K562 (cell line): ENCODE results near the gene BRD3. TPM values are rescaled to one million over a fixed set of nuclear protein-coding genes. Genes with fewer than 3 reads are reported as not detected.

Experiments
- ATAC-seq: fragments of 200-7000 bp; cut with Tn5 transposase; 3 replicates; pipeline ENCODE4 v1.9.1; 2020; ENCODE audit warnings: moderate library complexity
- BruUV-seq: library from RNA; stranded (reverse); fragments of 400-500 nt; replicated peaks from 2 replicates; lab custom pipeline; 2021; lab: Mats Ljungman, UMichigan
- CTCF ChIA-PET: fragments of 300-600 bp; formaldehyde crosslinking; extraction: SDS; loops from one replicate; lab custom pipeline; 2021; ENCODE audit warnings: low intra/inter-chr PET ratio; lab: Yijun Ruan, JAX
- POLR2A ChIA-PET: fragments of 300-600, 350-650 bp; sonication (Branson Sonifier 250); formaldehyde crosslinking; extraction: SDS; loops from one replicate; lab custom pipeline; 2021; ENCODE audit warnings: antibody characterized with exemption, inconsistent platforms; lab: Yijun Ruan, JAX
- DNase-seq, 4 experiments: peaks; one replicate each; pipeline versions ENCODE4 v3.0.0 to v3.0.0-alpha.2; 2011 to 2018; ENCODE audit warnings: low spot score in 3 of 4, mixed read lengths in 3 of 4; ENCODE audit errors: extremely low read depth in 1 of 4
- FAIRE-seq: peaks from 2 replicates; lab custom pipeline; 2011; peaks lifted over from hg19 to GRCh38; lab: Jason Lieb, UNC
- H2AFZ ChIP-seq: 2 replicates; pipeline ENCODE4 v1.6.0; 2011; ENCODE audit warnings: low read depth, low read length, control low read depth, inconsistent platforms
- H3K27ac ChIP-seq: fragments of 200-600 bp; 3 replicates; pipeline ENCODE4 v1.8.0; 2011; ENCODE audit warnings: low read depth, mild to moderate bottlenecking, control low read depth, inconsistent platforms, low read length, moderate library complexity, mixed read lengths; ENCODE audit errors: extremely low read depth
- H3K27me3 ChIP-seq, 2 experiments: fragments of 300-600 bp in 1 of 2; 2 replicates in 1 of 2; 3 replicates in 1 of 2; pipeline versions ENCODE4 v1.6.0 to v1.8.0; 2011; ENCODE audit warnings: inconsistent platforms in 2 of 2, low read length in 2 of 2, mild to moderate bottlenecking in 1 of 2, mixed read lengths in 1 of 2, moderate library complexity in 1 of 2; ENCODE audit not compliant: control insufficient read depth in 2 of 2, insufficient read depth in 2 of 2
- H3K36me3 ChIP-seq: fragments of 300-600 bp; 3 replicates; pipeline ENCODE4 v1.8.0; 2011; ENCODE audit warnings: mild to moderate bottlenecking, low read length, inconsistent platforms; ENCODE audit not compliant: control insufficient read depth, insufficient read depth
- H3K4me1 ChIP-seq, 2 experiments: fragments of 200-600 bp in 1 of 2; replicated peaks in 1 of 2; 2 replicates in 1 of 2; 3 replicates in 1 of 2; pipeline versions ENCODE4 v1.5.1 to v1.8.0; 2011; ENCODE audit warnings: inconsistent platforms in 2 of 2, low read length in 2 of 2, mild to moderate bottlenecking in 1 of 2, mixed read lengths in 1 of 2, moderate library complexity in 1 of 2; ENCODE audit not compliant: control insufficient read depth in 2 of 2, insufficient read depth in 2 of 2
- H3K4me2 ChIP-seq: 2 replicates; pipeline ENCODE4 v1.6.1; 2011; ENCODE audit warnings: low read length, control low read depth, inconsistent platforms, mixed read lengths; ENCODE audit not compliant: insufficient read depth
- H3K4me3 ChIP-seq: fragments of 200-600 bp; sonication (generic), shearing (Covaris generic); 2 replicates; pipeline ENCODE4 v1.5.1; 2016; ENCODE audit warnings: control low read depth, inconsistent platforms
- H3K79me2 ChIP-seq: fragments of 200-600 bp; 3 replicates; pipeline ENCODE4 v1.8.0; 2011; ENCODE audit warnings: low read length, inconsistent platforms; ENCODE audit not compliant: control insufficient read depth, insufficient read depth
- H3K9ac ChIP-seq, 2 experiments: 2 replicates each; pipeline versions ENCODE4 v1.6.0 to v1.6.1; 2011; ENCODE audit warnings: low read depth in 2 of 2, low read length in 2 of 2, control low read depth in 1 of 2, inconsistent platforms in 1 of 2, mild to moderate bottlenecking in 1 of 2, mixed read lengths in 1 of 2; ENCODE audit not compliant: insufficient read depth in 1 of 2
- H3K9me1 ChIP-seq: one replicate; pipeline ENCODE4 v1.6.0; 2011; ENCODE audit warnings: inconsistent platforms, mild to moderate bottlenecking, low read length, moderate library complexity; ENCODE audit not compliant: control insufficient read depth, insufficient read depth
- H3K9me3 ChIP-seq: replicated peaks from 2 replicates; pipeline ENCODE4 v1.5.1; 2011; ENCODE audit warnings: low read depth, low read length, inconsistent platforms; ENCODE audit not compliant: control insufficient read depth, insufficient read depth
- H4K20me1 ChIP-seq: replicated peaks from 2 replicates; pipeline ENCODE4 v1.6.1; 2011; ENCODE audit warnings: low read length, inconsistent platforms, mixed read lengths; ENCODE audit not compliant: control insufficient read depth, insufficient read depth
- BCOR ChIP-seq: fragments of 450-650 bp; IDR thresholded peaks from 2 replicates; pipeline ENCODE4 v1.6.1; 2016
- FOXA1 ChIP-seq: fragments of 450-650 bp; IDR thresholded peaks from 2 replicates; pipeline ENCODE4 v1.6.1; 2016; ENCODE audit warnings: mild to moderate bottlenecking, borderline replicate concordance
- HCFC1 ChIP-seq: IDR thresholded peaks from 2 replicates; pipeline ENCODE4 v1.6.1; 2012; ENCODE audit warnings: low read depth, low read length, improper control_type of control experiment
- HDAC3 ChIP-seq: fragments of 450-650 bp; IDR thresholded peaks from 2 replicates; pipeline ENCODE4 v1.6.1; 2018; ENCODE audit warnings: borderline replicate concordance, mild to moderate bottlenecking, moderate library complexity; ENCODE audit not compliant: partially characterized antibody
- IRF9 ChIP-seq: fragments of 450-650 bp; IDR thresholded peaks from 2 replicates; pipeline ENCODE4 v1.6.1; 2016; ENCODE audit warnings: missing biosample characterization, missing genetic modification characterization
- NR2C2 ChIP-seq, 2 experiments: fragments of 200-800 bp in 1 of 2; sonication (Bioruptor generic) in 1 of 2; sonication (generic) in 1 of 2; formaldehyde crosslinking in 1 of 2; IDR thresholded peaks; 2 replicates each; pipeline versions ENCODE4 v1.6.1 to v1.8.0; 2016 to 2022; ENCODE audit warnings: mild to moderate bottlenecking in 1 of 2, missing compliant biosample characterization in 1 of 2, missing genetic modification characterization in 1 of 2, missing genetic modification reagents in 1 of 2
- PPARD ChIP-seq: fragments of 250-450 bp; sonication (Bioruptor Pico); IDR thresholded peaks from 2 replicates; pipeline ENCODE4 v1.8.0; 2022; ENCODE audit warnings: inconsistent platforms, mild to moderate bottlenecking, moderate library complexity
- ZFP30 ChIP-seq: fragments of 250-450 bp; sonication (Bioruptor Pico); IDR thresholded peaks from 2 replicates; pipeline ENCODE4 v1.8.0; 2022; ENCODE audit warnings: moderate library complexity, mild to moderate bottlenecking, inconsistent platforms, borderline replicate concordance
- ZKSCAN8 ChIP-seq: fragments of 200-800 bp; sonication (Bioruptor generic); IDR thresholded peaks from 2 replicates; pipeline ENCODE4 v1.6.1; 2016; ENCODE audit warnings: missing genetic modification characterization, missing compliant biosample characterization
- ZNF121 ChIP-seq: sonication (generic); formaldehyde crosslinking; conservative IDR thresholded peaks from 2 replicates; pipeline ENCODE4 v1.8.0; 2022; ENCODE audit warnings: missing genetic modification reagents
- ZNF3 ChIP-seq: fragments of 250-450 bp; sonication (Bioruptor Pico); IDR thresholded peaks from 2 replicates; pipeline ENCODE4 v1.5.0; 2021; ENCODE audit warnings: mild to moderate bottlenecking, moderate library complexity
- WGBS: fragments of 100-300 bp; shearing (Covaris generic); methylation state at CpG from one replicate; pipeline ENCODE4 v1.1.6; 2016; ENCODE audit warnings: low coverage, mixed read lengths; ENCODE audit not compliant: insufficient coverage; ENCODE audit errors: missing lambda C conversion rate; 5-methylcytosine and 5-hydroxymethylcytosine counted together
- in situ Hi-C: fragments of 300-500 bp; cut with MboI; formaldehyde crosslinking; loops from 4 replicates; pipeline ENCODE4 v1.15.0; 2018; ENCODE audit warnings: inconsistent platforms, mixed read lengths
- intact Hi-C: fragments of 100-400 bp; cut with micrococcal nuclease; formaldehyde crosslinking; loops from 2 replicates; pipeline ENCODE4 v1.14.2; 2022
- polyA plus RNA-seq, 8 experiments: library from polyadenylated mRNA; depleted of rRNA in 4 of 8; stranded (reverse) in 5 of 8; unstranded in 3 of 8; fragments of >200 nt; fragmentation: Nextera tagmentation in 2 of 8; fragmentation: Illumina TruSeq in 1 of 8; extraction: Ambion mirVana in 2 of 8; extraction: Trizol in 1 of 8; gene quantifications; 2 replicates each; pipeline versions ENCODE4 v1.2.1 to v1.2.3, GENCODE V29; 2011 to 2014; ENCODE audit warnings: inconsistent platforms in 1 of 8, missing spikeins in 1 of 8
- total RNA-seq, 7 experiments: library from RNA; depleted of rRNA in 6 of 7; stranded (reverse); fragments of >200 nt in 6 of 7; fragmentation: Illumina TruSeq in 2 of 7; extraction: Trizol in 2 of 7; gene quantifications; 2 replicates each; pipeline versions ENCODE4 v1.2.1 to v1.2.3, GENCODE V29; 2011 to 2021; ENCODE audit warnings: low replicate concordance in 1 of 7

BRD3 gene
- total and polyA plus RNA-seq, 9 of the 15 experiments (the other 6 are each of a cell fraction or from before 2014, with no cell fraction given) = 0.82 to 37.1 (median 4.2) TPM

GRCh38 chr9:134040176-134040565, 27.7 kb downstream of the BRD3 start (continued):
- TF ChIP-seq IRF9 (tag) = no peak
- no peak for TF ChIP-seq ZFP30 (CRISPR knock-in tag)

GRCh38 chr9:134039386-134040175, 28.2 kb downstream of the BRD3 start:
- CTCF ChIA-PET = no interaction called here
- H3K27ac ChIP-seq = no peak overlapping the region
- TF ChIP-seq HCFC1 (no peak), NR2C2 (CRISPR knock-in tag; IDR thresholded peaks at IDR 0.05) (no peak), NR2C2 (tag; IDR thresholded peaks at IDR 0.05) (no peak), BCOR (no peak), ZNF121 (no peak), PPARD (no peak), ZNF3 (no peak), ZKSCAN8 (CRISPR knock-in tag) (no peak), FOXA1 (no peak), HDAC3 (no peak)
- H2AFZ ChIP-seq = no peak overlapping the region
- no peaks in the 10 kb centered on the region for H3K27me3 ChIP-seq
- FAIRE-seq (no peak), ATAC-seq (no peak), DNase-seq (no peak)
- H3K36me3 ChIP-seq = peaks cover 36% of the 10 kb centered on the region; the same call in 1 of the 3 replicates
- no peak overlapping the region for H3K4me2 ChIP-seq
- in situ Hi-C loops = no loop called here
- intact Hi-C loops = no loop called here
- no peaks in the 10 kb centered on the region for H3K79me2 ChIP-seq
- no peaks in the 10 kb centered on the region for H3K9me1 ChIP-seq
- POLR2A ChIA-PET = interaction anchor here (1.1 kb wide), 1 partner anchor 12 kb away, joined by 3 read pairs; no protein-coding TSS in a partner anchor
- H3K4me1 ChIP-seq = peaks cover 0 to 13% of the 10 kb centered on the region in 2 experiments; a peak in 2 of 5 replicates
- H3K4me3 ChIP-seq = no peak overlapping the region
- no TSS peak for BruUV-seq
- WGBS = 82% methylated on average over 12 of the region's 20 CpGs
- H3K9ac ChIP-seq = no peak overlapping the region; a peak in 1 of 4 replicates
- no peaks in the 10 kb centered on the region for H3K9me3 ChIP-seq
- H4K20me1 ChIP-seq = no peaks in the 10 kb centered on the region
